NCI-H1930 (cell line): ENCODE data around the gene GARIN1A.
"Not testable (repeated sequence)": the region's sequence is repeated elsewhere in the genome, so short reads cannot be mapped to it uniquely, and the experiment has no call there.

Experiments used
- DNase-seq, 2 experiments: peaks; one replicate each; lab custom pipeline; 2025; lab: John Stamatoyannopoulos, UW

GARIN1A gene

GRCh38 chr7:128671992-128672391, at the start of gene GARIN1A:
Gene GARIN1A (plus strand): TSS chr7:128672292. CDS start chr7:128672398, 106 bp downstream.
- DNase-seq: no peak

- not testable (repeated sequence) for DNase-seq
These were observed 45.0 kb upstream of the GARIN1A start for GRCh38 chr7:128627124-128627523.

- not testable (repeated sequence) for DNase-seq
These were observed 38.2 kb upstream of the GARIN1A start for GRCh38 chr7:128633915-128634314.

- not testable (repeated sequence) for DNase-seq
These were observed 26.9 kb upstream of the GARIN1A start for GRCh38 chr7:128645206-128645605.

- DNase-seq: not testable (repeated sequence)
These were observed 26.2 kb upstream of the GARIN1A start for GRCh38 chr7:128645844-128646243.

- not testable (repeated sequence) for DNase-seq
These were observed 25.2 kb upstream of the GARIN1A start for GRCh38 chr7:128646877-128647276.

- DNase-seq: not testable (repeated sequence)
These were observed 21.0 kb upstream of the GARIN1A start for GRCh38 chr7:128651096-128651495.

GRCh38 chr7:128652606-128653005, 19.5 kb upstream of the GARIN1A start:
- not testable (repeated sequence) for DNase-seq

GRCh38 chr7:128653197-128653596, 18.9 kb upstream of the GARIN1A start:
- DNase-seq: not testable (repeated sequence)

GRCh38 chr7:128654080-128654479, 18.0 kb upstream of the GARIN1A start:
- not testable (repeated sequence) for DNase-seq

- DNase-seq: not testable (repeated sequence)
These were observed 17.6 kb upstream of the GARIN1A start for GRCh38 chr7:128654501-128654900.

GRCh38 chr7:128658428-128658827, 13.7 kb upstream of the GARIN1A start:
- DNase-seq: not testable (repeated sequence)

- no peak for DNase-seq
These were observed 11.5 kb upstream of the GARIN1A start for GRCh38 chr7:128660596-128660995.

GRCh38 chr7:128661446-128661845, 10.6 kb upstream of the GARIN1A start:
- no peak for DNase-seq

GRCh38 chr7:128662091-128662490, 10.0 kb upstream of the GARIN1A start:
- no peak for DNase-seq

GRCh38 chr7:128663223-128663622, 8.9 kb upstream of the GARIN1A start:
- not testable (repeated sequence) for DNase-seq

GRCh38 chr7:128665057-128665456, 7.0 kb upstream of the GARIN1A start:
- no peak for DNase-seq

GRCh38 chr7:128666200-128666599, 5.9 kb upstream of the GARIN1A start:
- DNase-seq: no peak

- peak in 1 of 2 experiments; percentile 24 for DNase-seq
These were observed 930 bp downstream of the GARIN1A start for GRCh38 chr7:128672927-128673517.

- DNase-seq: no peak
These were observed 1.5 kb downstream of the GARIN1A start for GRCh38 chr7:128673571-128673970.

- no peak for DNase-seq
These were observed 4.6 kb downstream of the GARIN1A start for GRCh38 chr7:128676665-128677064.

GRCh38 chr7:128679920-128680319, 7.8 kb downstream of the GARIN1A start:
- DNase-seq: no peak

GRCh38 chr7:128681794-128682537, 9.9 kb downstream of the GARIN1A start:
- no peak for DNase-seq
